Astrocyte of the hippocampus (primary cell): ENCODE measurements around the gene CATSPERB.
A peak's percentile ranks its signal among the peaks of the same experiment; 100 is the strongest.
"Not testable (repeated sequence)": the region's sequence is repeated elsewhere in the genome, so short reads cannot be mapped to it uniquely, and the experiment has no call there.

Source experiments
- DNase-seq: peaks from one replicate; pipeline ENCODE4 v3.0.0; 2011; ENCODE audit warnings: low read depth, low spot score

Gene CATSPERB

GRCh38 chr14:91667101-91667500, 64.8 kb downstream of the CATSPERB start:
- not testable (repeated sequence) for DNase-seq

- no peak for DNase-seq
Observed at GRCh38 chr14:91660790-91661189, 71.1 kb downstream of the CATSPERB start.

DNA sequence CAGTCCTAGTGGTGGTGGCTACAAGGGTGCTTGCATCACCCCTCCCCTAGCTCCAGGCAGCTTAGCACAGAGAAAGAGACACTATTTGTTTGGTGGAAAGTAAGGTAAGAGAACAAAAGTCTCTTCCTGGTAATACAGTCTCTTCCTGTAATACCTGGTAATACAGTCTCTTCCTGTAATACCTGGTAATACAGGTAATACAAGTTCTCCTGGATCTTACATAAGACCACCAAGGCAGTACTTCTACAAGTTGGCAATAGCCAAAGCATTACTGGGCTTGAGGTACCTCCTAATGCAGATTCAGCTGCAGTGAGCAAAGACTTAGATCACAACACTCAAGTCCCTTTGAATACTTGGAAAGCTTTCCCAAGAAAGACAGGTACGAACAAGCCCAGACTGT, 77.0 kb downstream of the CATSPERB start:
- no peak for DNase-seq

DNA sequence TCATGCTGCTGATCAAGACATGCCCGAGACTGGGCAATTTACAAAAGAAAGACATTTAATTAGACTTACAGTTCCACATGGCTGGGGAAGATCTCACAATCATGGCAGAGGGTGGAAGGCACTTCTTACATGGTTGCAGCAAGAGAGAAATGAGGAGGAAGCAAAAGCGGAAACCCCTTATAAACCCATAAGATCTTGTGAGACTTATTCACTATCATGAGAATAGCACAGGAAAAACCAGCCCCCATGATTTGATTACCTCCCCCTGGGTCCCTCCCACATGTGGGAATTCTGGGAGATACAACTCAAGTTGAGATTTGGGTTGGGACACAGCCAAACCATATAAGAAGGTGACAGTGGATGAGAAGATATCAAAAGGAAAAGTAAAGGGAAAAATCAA, 78.4 kb downstream of the CATSPERB start:
- no peak for DNase-seq

GRCh38 chr14:91649930-91650329, 82.0 kb downstream of the CATSPERB start:
- DNase-seq, result peak; percentile 45

- no peak for DNase-seq
Observed at GRCh38 chr14:91647856-91648255, 84.0 kb downstream of the CATSPERB start.

DNA sequence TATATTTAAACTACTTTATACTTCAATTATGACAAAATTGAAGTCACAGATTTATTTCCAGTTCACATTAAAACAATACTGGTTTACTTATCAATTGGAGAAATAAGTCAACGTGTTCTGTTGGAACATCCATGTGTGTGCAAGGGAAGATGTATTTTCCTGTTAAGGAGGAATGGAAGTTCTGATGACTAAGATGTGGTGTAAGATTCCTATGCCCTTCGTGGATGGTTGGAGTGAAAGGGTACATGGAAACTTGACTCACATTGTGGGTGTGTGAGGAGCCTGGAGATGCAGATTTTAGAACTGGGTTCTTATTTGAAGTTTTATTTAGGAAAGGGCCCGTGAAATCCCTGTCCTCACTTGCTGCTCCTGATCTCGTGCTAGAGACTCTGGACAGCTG, 95.3 kb downstream of the CATSPERB start:
- DNase-seq, result no peak

DNA sequence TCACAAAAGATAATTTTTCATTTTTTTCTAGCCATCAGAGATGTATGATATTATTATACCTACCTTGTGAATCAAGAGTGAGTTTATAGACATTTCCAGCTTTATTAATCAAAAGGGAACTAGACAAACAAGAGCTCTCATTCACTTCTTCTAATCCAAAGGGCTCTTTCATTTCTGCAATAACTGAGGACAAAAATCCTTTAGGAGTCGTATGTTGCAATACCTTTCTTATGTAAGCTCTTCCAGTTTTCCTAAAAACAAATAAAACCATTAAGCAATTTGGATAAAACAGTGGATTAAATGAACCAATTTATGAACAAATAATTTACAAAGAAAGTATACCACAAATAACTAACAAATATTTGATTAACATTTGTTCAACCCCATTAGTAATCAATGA, 107.1 kb downstream of the CATSPERB start:
- DNase-seq, result no peak

DNA sequence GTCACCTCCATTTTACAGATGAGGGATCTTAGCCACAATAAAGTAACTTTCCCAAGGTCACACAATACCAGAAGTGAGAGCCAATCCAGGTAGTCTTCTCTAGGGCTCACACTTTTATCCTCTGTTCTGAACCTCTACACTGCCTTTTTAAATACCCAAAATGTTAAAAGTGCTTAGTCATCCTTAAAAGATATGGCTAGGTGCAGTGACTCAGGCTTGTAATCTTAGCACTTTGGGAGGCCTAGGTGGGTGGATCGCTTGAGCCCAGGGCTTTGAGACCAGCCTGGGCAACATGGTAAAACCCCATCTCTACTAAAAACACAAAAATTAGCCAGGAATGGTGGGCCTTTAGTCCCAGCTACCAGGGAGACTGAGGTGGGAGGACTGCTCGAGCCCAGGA, 117.7 kb downstream of the CATSPERB start:
- DNase-seq, result no peak

DNA sequence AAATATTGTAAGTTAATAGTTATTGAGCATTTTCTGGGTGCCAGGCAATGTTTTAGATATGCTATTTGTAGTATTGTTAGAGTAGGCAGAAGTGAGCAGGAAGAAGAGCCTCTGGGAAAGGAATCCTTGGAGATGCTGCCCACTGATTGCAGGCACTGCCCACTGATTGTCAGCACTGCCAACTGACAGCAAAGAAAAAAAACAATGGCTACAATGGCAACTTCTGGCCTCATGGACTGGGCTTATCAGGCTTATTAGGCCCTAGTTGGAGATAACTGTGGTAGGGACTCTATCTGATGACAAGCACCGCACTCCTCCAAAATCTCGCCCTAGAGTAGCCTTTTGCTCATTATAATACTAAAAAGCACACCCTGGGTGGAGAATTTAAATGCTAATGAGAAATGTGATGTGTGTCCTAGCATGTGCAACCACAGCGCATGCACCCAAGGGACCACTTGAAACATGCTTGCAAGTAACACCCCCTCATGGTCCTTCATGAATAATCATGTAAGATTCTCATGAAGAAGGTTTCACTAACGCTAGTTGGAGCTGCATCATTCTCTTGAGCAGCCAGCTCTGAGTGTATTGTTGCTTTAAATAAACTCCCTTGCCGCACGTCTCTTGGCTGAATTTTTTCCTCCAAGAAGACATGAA, 118.3 kb downstream of the CATSPERB start:
- DNase-seq, result no peak

DNA sequence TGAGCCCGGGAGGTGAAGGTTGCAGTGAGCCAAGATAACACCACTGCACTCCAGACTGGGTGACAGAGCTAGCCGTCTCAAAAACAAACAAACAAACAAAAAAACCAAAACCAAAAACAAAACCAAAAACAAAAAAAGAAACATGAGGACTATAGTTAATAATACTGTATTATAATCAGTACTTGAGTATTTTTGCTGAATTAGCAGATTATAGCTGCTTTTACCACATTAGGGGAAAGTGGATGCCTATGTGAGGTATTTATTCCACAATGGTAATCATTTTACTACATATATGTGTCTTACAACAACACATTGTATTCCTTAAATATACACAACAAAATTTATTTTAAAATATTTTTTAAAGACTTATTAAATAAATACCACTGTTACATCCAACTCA, 120.4 kb downstream of the CATSPERB start:
- no peak for DNase-seq

- no peak for DNase-seq
Observed at GRCh38 chr14:91609161-91609560, 122.7 kb downstream of the CATSPERB start.

GRCh38 chr14:91607322-91608047, 124.4 kb downstream of the CATSPERB start:
- DNase-seq, result no peak

GRCh38 chr14:91606851-91607250, 125.0 kb downstream of the CATSPERB start:
- DNase-seq, result no peak

GRCh38 chr14:91604611-91605010, 127.3 kb downstream of the CATSPERB start:
- not testable (repeated sequence) for DNase-seq

DNA sequence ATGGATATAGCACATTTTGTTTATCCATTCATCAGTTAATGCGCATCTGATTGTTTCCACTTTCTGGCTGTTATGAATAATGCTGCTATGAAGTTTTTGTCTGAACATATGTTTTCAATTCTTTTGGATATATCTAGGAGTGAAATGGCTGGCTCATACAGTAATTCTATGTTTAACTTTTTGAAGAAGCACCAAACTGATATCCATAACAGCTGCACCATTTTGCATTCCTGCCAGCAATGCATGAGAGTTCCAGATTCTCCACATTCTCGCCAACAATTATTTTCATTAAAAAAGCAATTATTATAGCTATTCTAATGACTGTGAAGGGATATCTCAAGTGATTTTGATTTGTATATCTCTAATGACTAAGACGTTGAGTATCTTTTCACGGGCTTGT, 131.9 kb downstream of the CATSPERB start:
- no peak for DNase-seq

DNA sequence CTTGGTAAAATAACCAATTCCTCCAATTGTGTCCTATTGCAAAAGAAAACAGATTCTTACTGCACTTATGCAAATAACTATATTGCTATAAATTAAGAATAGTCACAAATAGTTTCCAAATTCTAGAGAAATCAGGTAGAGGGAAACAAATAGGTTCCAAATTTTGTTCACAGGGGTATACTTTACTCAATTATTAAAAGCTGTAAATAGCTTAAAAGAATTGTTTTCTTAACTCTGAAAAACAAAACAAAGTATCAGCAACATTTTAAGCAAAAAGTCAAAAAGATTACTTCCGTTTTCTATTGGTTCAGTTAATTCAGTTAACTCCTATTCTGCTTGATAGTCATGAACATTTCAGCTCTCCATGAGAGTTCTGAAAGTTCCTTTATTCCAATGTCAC, 136.2 kb downstream of the CATSPERB start:
- no peak for DNase-seq

GRCh38 chr14:91593957-91594356, 137.9 kb downstream of the CATSPERB start:
- not testable (repeated sequence) for DNase-seq

DNA sequence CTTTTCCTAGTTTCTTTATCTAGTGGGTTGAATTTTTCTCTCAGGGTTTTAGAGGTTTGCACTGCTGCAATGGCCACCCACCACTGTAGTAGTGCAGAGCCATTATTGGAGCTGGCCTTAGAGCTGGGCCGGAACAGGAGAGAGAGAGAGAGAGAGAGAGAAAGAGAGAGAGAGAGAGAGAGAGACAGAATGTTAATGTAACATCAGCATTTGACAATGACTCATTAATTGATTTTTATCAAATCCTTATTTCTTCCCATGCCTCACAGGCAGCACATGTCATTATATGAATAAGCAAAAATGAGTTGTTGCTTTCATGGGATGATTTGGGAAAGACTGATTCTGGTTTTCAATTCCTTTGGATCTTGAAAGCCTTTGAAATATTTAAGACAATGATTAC, 145.5 kb downstream of the CATSPERB start:
- no peak for DNase-seq

GRCh38 chr14:91585856-91586255, 146.0 kb downstream of the CATSPERB start:
- no peak for DNase-seq

DNA sequence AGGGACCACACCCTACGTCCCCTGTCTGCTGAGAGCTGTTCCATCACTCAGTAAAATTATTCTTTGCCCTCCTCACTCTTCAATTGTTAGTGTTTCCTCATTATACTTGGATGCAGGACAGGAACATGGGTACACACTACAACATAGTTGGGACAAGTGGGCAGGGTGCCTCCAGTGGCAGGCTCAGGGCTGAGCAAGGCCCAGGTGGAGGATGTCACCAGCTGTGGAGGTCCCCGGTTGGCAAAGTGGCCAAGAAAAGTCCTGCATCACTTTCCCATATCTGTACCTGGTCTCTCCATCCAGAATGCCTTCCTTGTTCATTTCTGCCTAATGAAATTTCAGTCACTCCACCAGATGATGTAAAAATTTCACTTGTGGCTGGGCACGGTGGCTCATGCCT, 149.1 kb downstream of the CATSPERB start:
- no peak for DNase-seq

DNA sequence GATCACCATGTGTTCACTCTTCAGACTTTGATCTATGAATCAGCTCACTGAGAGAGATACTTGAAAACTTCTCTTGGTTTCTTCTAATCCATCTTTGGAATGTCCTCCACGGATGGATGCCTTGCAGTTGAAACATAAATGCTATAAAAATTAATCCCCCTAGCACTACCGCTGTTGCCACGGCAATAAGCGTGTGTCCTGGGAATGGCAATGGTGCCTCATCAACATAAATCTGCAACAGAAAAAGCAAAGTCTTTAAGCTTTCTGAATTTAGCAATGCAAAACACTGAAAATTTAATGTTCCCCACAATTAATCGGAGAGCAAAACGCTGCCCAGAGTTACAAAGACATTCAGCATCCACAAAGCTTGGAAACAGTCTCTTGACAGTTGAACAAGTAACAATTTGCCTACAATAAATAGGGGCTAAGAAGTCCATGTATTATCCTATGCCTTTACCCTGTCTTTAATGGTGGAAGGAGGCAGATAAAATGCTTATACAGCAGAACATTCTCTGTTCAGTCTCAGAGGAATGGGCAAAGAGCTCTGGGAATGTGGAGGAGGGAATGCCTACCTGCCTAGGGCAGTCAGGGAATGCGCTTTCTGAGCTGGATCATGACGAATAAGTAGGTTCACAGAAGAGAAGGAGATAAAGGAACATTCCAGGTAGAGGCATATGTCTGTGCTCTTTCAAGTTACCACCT, 150.9 kb downstream of the CATSPERB start:
- DNase-seq, result no peak
